Retinal pigment epithelial cell (primary cell): Measurements from ENCODE around the gene MOSMO.
"Not testable (repeated sequence)": the region's sequence is repeated elsewhere in the genome, so short reads cannot be mapped to it uniquely, and the experiment has no call there.

Experiments used
- DNase-seq: peaks from one replicate; pipeline ENCODE4 v3.0.0-alpha.2; 2010; ENCODE audit warnings: low read depth
- H3K4me3 ChIP-seq: 2 replicates; pipeline ENCODE4 v1.5.1; 2011; ENCODE audit warnings: mild to moderate bottlenecking, low read length, control low read depth, moderate library complexity
- CTCF ChIP-seq: conservative IDR thresholded peaks from 2 replicates; pipeline ENCODE4 v1.5.1; 2011; ENCODE audit warnings: low read depth, low read length, control low read depth, inconsistent platforms

The MOSMO gene

GRCh38 chr16:22099256-22099975, 91.5 kb downstream of the MOSMO start:
- no peak for DNase-seq
- no peak overlapping the region for H3K4me3 ChIP-seq
- TF ChIP-seq CTCF = no peak

GRCh38 chr16:22103441-22103840, 95.5 kb downstream of the MOSMO start:
- H3K4me3 ChIP-seq = no peak overlapping the region
- DNase-seq = no peak
- no peak for TF ChIP-seq CTCF

- no peak for DNase-seq
Observed at GRCh38 chr16:22109258-22109898, 101.5 kb downstream of the MOSMO start.

GRCh38 chr16:22111629-22112028, 103.7 kb downstream of the MOSMO start:
- not testable (repeated sequence) for DNase-seq, H3K4me3 ChIP-seq

More at GRCh38 chr16:22109258-22109898, 101.5 kb downstream of the MOSMO start:
- TF ChIP-seq CTCF = no peak
- no peak overlapping the region for H3K4me3 ChIP-seq

GRCh38 chr16:22116095-22116700, 108.3 kb downstream of the MOSMO start:
- DNase-seq = no peak
- TF ChIP-seq CTCF = no peak
- no peak overlapping the region for H3K4me3 ChIP-seq

- DNase-seq = no peak
Observed at GRCh38 chr16:22117609-22118008, 109.7 kb downstream of the MOSMO start.

More at GRCh38 chr16:22117609-22118008, 109.7 kb downstream of the MOSMO start:
- no peak overlapping the region for H3K4me3 ChIP-seq
- no peak for TF ChIP-seq CTCF
